HS-5 (cell line): ENCODE measurements around the gene NECAB2.

Experiments
- DNase-seq: peaks from one replicate; pipeline ENCODE4 v3.0.0-alpha.2; 2012; ENCODE audit warnings: low read depth

The NECAB2 gene

GRCh38 chr16:83967838-83968305, at the start of gene NECAB2:
Gene NECAB2 (plus strand): TSS chr16:83968244. CDS start chr16:83968649, 405 bp downstream.
- DNase-seq: no peak

DNA sequence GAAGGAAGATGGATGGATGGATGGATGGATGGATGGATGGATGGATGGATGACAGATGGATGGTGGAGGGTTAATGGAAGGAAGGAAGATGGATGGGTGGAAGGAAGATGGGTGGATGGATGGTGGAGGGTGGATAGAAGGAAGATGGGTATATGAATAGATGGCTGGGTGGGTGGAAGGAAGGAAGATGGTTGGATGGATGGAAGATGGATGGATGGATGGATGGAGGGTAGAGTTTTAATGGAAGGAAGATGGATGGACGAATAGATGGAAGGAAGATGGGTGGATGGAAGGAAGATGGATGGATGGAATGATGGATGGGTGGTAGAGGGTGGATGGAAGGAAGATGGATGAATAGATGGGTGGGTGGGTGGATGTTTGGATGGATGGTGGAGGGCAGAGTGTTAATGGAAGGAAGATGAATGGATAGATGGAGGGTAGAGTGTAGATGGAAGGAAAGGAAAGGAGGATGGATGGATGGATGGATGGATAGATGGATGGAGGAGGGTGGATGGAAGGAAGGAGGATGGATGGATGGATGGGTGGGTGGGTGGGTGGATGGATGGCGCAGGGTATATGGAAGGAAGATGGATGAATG, 47.1 kb upstream of the NECAB2 start:
- DNase-seq: no peak

GRCh38 chr16:83923581-83924365, 44.3 kb upstream of the NECAB2 start:
- no peak for DNase-seq

DNA sequence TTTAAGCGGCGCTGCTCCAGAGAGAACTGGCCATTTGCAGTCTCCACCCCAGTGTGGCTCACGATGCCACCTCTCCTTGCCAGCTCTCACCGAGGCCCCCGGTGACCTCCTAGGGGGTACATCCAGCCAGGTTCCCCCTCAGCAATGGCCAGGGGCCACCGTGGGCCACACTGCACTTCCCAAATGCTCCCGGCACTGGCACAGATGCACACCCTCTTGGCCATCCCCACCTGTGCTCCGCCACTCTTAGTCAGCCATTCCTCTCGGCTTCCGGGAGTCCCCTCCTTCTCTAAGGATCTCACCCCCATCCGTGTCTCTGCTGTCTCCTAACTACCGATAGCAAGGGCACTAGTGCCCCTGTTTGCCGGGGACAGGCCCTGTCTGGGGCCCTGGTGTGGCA, 43.4 kb upstream of the NECAB2 start:
- no peak for DNase-seq

DNA sequence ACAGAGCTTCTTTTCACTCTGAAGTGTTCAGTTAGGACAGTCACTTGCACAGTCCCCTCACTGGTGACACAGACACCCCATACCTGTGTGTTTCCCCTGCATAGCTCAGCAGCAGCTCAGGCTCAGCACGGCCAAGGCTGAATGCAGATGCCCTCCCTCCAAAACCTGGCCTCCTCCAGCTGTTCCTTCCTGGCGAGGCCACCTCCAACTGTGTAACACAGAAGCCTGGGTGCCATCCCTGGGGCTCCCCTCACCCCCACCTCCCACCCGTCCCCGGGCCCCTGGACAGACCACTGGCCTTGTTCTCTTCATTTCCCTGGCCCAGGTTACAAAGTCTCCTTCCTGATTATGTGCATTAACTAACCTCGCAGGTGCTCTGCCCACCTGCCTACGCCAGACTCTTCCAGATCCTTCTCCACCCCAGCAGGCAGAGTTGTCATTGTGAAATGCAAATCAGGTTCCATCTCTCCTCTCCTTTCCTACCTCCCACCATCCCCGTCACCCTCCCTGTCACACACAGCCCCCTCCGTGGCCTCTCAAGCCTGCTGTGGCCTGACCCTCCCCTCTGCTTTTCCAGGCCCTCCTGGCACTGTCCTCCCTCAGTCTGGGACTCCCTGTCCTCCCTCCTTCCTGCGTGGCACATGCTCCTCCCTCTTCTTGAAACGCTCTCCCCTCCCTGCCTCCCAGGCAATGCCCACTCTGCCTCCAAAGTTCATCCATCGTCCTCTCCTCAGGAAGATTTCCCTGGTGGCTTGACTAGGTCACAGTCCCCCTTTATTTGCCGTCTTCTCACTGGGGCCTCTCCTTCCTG, 42.7 kb upstream of the NECAB2 start:
- no peak for DNase-seq

- DNase-seq: no peak
Observed at GRCh38 chr16:83925957-83926725, 41.9 kb upstream of the NECAB2 start.

GRCh38 chr16:83926726-83927397, 41.2 kb upstream of the NECAB2 start:
- peak; percentile 28 for DNase-seq

- no peak for DNase-seq
Observed at GRCh38 chr16:83928341-83929055, 39.5 kb upstream of the NECAB2 start.

DNA sequence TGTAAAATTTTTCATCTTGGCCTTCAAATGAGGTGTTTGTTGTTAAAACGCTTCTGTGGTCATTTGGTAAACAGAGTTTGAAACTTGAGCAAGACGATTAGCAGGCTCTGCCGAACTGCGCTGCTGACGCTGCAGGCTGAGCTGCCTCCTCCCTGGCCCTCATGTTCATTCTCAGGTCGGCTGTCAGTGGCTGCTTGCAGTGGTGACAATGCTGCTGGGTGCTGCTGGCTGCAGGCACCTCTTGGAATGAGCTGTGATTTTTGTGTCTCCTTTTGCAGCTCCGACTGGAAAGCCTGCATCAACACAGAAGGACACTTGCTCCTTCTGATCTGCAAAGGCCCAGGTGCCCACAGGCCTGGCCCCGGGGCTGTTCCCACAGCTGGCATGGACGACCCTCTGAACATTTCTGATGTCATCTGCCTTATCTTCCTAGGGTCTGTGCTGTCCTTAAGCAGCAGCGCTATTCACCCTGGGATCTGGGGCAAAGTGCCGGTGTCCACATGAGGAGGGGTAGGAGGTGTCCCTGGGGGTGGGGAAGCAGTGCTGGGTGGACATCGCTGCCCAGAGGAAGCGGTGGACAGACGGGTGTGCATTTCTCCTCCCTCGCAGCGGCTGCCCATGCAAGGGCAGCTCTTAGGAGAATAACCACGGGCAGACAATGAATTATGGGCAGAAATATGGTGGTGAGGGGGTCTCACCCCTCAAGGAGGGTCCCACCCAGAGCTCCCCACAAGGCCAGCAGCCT, 38.1 kb upstream of the NECAB2 start:
- no peak for DNase-seq

GRCh38 chr16:83930730-83931500, 37.1 kb upstream of the NECAB2 start:
- no peak for DNase-seq

DNA sequence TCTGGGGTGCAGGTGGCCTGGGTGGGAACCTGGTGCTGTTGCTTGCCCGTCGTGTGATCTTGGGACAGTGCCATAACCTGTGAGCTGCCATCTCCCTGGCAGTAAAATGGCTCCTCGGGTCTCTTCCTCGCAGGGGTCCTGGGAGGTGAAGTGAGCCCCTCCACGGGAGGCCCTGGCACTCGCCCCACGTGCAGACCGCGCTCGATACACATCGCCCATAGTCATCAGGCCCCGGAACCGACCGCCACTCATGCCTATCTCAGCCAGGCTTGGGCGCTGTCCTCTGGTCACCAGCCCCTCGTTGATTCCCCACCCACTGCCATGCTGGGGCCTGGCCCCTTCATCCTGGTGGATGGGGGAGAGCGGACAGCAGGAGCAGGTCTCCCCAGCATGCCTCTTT, 36.5 kb upstream of the NECAB2 start:
- DNase-seq: no peak

DNA sequence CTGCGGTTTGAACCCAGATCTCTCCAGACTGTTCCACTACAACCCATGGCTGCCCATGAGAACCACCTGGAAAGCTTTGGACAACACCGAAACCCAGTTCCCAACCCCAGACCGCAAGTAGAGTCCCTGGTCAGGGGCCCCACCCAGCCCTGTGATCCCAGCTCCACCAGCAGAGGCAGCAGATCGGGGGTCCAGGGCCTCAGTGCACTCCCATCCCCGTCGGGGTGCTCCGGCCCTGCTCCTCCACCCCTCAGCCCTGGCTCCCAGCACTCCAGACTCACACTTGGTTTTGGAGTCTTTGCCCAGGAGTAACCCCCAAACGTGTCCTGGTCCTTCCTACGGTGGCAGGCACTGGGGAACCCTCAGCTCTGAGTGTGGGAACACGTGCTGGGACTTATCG, 35.7 kb upstream of the NECAB2 start:
- DNase-seq: no peak

- DNase-seq: no peak
Observed at GRCh38 chr16:83932955-83933673, 34.9 kb upstream of the NECAB2 start.

GRCh38 chr16:83933885-83934683, 34.0 kb upstream of the NECAB2 start:
- no peak for DNase-seq

DNA sequence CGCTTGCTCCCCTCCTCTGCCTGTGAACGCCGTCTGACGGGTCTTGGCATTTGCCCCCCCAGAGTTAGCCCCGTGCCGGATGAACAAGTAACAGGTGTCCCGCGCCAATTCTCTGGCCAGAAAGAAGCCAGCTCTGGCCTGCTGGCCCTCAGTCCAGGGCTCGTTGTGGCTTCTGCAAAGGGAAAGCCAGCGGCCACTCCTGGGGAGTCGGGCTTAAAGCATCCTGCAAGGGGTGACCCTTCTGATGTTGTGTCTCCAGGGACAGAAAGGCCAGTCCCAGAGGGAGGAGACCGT, 33.4 kb upstream of the NECAB2 start:
- DNase-seq: no peak

GRCh38 chr16:83935005-83935857, 32.8 kb upstream of the NECAB2 start:
- DNase-seq: no peak

DNA sequence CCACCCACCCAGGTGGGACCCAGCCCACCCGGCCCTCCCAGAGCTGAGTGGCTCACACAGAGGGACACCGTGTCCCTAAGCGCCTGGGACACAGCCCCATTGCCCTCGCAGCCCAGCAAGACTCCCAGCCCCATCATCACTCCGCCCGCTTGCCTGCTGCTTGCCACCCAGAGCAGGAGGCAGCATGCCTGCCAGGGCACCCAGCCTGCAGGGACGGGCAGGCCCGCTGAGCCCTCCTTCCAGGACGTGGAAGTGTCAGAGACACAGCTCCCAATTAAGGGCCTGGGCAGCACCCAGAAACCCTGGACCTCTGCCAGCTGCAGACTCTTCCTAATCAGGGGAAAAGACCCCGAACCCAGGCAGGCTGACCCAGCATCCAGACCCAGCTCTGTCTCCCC, 32.2 kb upstream of the NECAB2 start:
- DNase-seq: no peak
